Astrocyte (in vitro differentiated cells and primary cell): Measurements from ENCODE around the gene KCNQ4. TPM values are rescaled to one million over a fixed set of nuclear protein-coding genes. Genes with fewer than 3 reads are reported as not detected.

Source experiments
- DNase-seq: peaks from one replicate; pipeline ENCODE4 v3.0.0-alpha.2; 2010; ENCODE audit warnings: low read depth
- FAIRE-seq: peaks from 2 replicates; lab custom pipeline; 2011; peaks lifted over from hg19 to GRCh38; lab: Jason Lieb, UNC
- H2AFZ ChIP-seq: 2 replicates; pipeline ENCODE4 v1.6.0; 2012; ENCODE audit warnings: low read depth, low read length, inconsistent platforms
- H3K27ac ChIP-seq: 2 replicates; pipeline ENCODE4 v1.5.1; 2011; ENCODE audit warnings: low read depth, low read length, inconsistent platforms
- H3K27me3 ChIP-seq: 2 replicates; pipeline ENCODE4 v1.6.0; 2011; ENCODE audit warnings: low read length, inconsistent platforms; ENCODE audit not compliant: insufficient read depth
- H3K36me3 ChIP-seq: 2 replicates; pipeline ENCODE4 v1.5.1; 2011; ENCODE audit warnings: low read length, inconsistent platforms; ENCODE audit not compliant: insufficient read depth
- H3K4me1 ChIP-seq: 2 replicates; pipeline ENCODE4 v1.5.1; 2011; ENCODE audit warnings: low read length, inconsistent platforms; ENCODE audit not compliant: insufficient read depth
- H3K4me2 ChIP-seq: 2 replicates; pipeline ENCODE4 v1.6.0; 2012; ENCODE audit warnings: low read length, inconsistent platforms
- H3K4me3 ChIP-seq: 2 replicates; pipeline ENCODE4 v1.5.1; 2011; ENCODE audit warnings: low read depth, mild to moderate bottlenecking, low read length, inconsistent platforms; ENCODE audit not compliant: insufficient read depth
- H3K79me2 ChIP-seq: 2 replicates; pipeline ENCODE4 v1.6.0; 2012; ENCODE audit warnings: mild to moderate bottlenecking, low read length, inconsistent platforms; ENCODE audit not compliant: insufficient read depth
- H3K9ac ChIP-seq: 2 replicates; pipeline ENCODE4 v1.6.0; 2012; ENCODE audit warnings: mild to moderate bottlenecking, low read length, inconsistent platforms
- H3K9me3 ChIP-seq: 2 replicates; pipeline ENCODE4 v1.5.1; 2012; ENCODE audit warnings: low read depth, mild to moderate bottlenecking, low read length, inconsistent platforms; ENCODE audit not compliant: insufficient read depth
- H4K20me1 ChIP-seq: 2 replicates; pipeline ENCODE4 v1.6.0; 2012; ENCODE audit warnings: low read length, inconsistent platforms; ENCODE audit not compliant: insufficient read depth
- H3K27ac Mint-ChIP-seq: one replicate; pipeline ENCODE4 v1.8.0; 2021; ENCODE audit warnings: mild to moderate bottlenecking, mixed read lengths; ENCODE audit not compliant: unreplicated experiment
- H3K27me3 Mint-ChIP-seq: one replicate; pipeline ENCODE4 v1.8.0; 2021; ENCODE audit warnings: low read depth, mixed read lengths; ENCODE audit not compliant: unreplicated experiment
- H3K36me3 Mint-ChIP-seq: one replicate; pipeline ENCODE4 v1.8.0; 2021; ENCODE audit warnings: low read depth, mixed read lengths; ENCODE audit not compliant: unreplicated experiment
- H3K4me1 Mint-ChIP-seq: one replicate; pipeline ENCODE4 v1.8.0; 2021; ENCODE audit warnings: low read depth, mixed read lengths; ENCODE audit not compliant: unreplicated experiment
- H3K4me3 Mint-ChIP-seq: one replicate; pipeline ENCODE4 v1.8.0; 2021; ENCODE audit warnings: mild to moderate bottlenecking, moderate library complexity, mixed read lengths; ENCODE audit not compliant: unreplicated experiment
- H3K9me3 Mint-ChIP-seq: one replicate; pipeline ENCODE4 v1.8.0; 2021; ENCODE audit warnings: mild to moderate bottlenecking, mixed read lengths; ENCODE audit not compliant: unreplicated experiment
- CTCF ChIP-seq: IDR thresholded peaks from 2 replicates; pipeline ENCODE4 v1.5.1; 2011; ENCODE audit warnings: low read depth, mild to moderate bottlenecking, inconsistent platforms, low read length, moderate library complexity; ENCODE audit not compliant: insufficient read depth
- EZH2 ChIP-seq: IDR thresholded peaks from 2 replicates; pipeline ENCODE4 v1.6.1; 2012; ENCODE audit warnings: mild to moderate bottlenecking, low read length, inconsistent platforms; ENCODE audit not compliant: insufficient read depth
- total RNA-seq: library from RNA; stranded (reverse); gene quantifications from 2 replicates; pipeline ENCODE4 v1.2.1, GENCODE V29; 2021

Gene KCNQ4
- total RNA-seq, 1 donor from 2014 or later, result 0.89 TPM

GRCh38 chr1:40740039-40740996 is 43.3 kb upstream of the KCNQ4 start:
- Histone ChIP-seq H3K4me2 (no peak overlapping the region), H2AFZ (no peak overlapping the region), H4K20me1 (peaks cover 26% of the 10 kb centered on the region), H3K36me3 (peaks cover 23% of the 10 kb centered on the region), H3K4me1 (peaks cover 3% of the 10 kb centered on the region), H3K27me3 (no peaks in the 10 kb centered on the region), H3K9ac (no peak overlapping the region), H3K79me2 (peaks cover 45% of the 10 kb centered on the region), H3K9me3 (peaks cover 2% of the 10 kb centered on the region), H3K4me3 (no peak overlapping the region), H3K27ac (no peak overlapping the region)
- Mint-ChIP-seq H3K4me3 (no peak overlapping the region), H3K9me3 (no peaks in the 10 kb centered on the region), H3K27me3 (no peaks in the 10 kb centered on the region), H3K4me1 (peaks cover 15% of the 10 kb centered on the region), H3K27ac (no peak overlapping the region), H3K36me3 (peaks cover 28% of the 10 kb centered on the region)
- FAIRE-seq (no peak), DNase-seq (no peak)
- TF ChIP-seq EZH2, result no peak
- no peak for TF ChIP-seq CTCF

- Mint-ChIP-seq H3K9me3 (no peaks in the 10 kb centered on the region), H3K4me3 (no peak overlapping the region), H3K27me3 (no peaks in the 10 kb centered on the region), H3K27ac (no peak overlapping the region), H3K4me1 (peaks cover 18% of the 10 kb centered on the region), H3K36me3 (peaks cover 31% of the 10 kb centered on the region)
- DNase-seq, result no peak
- peaks cover 23% of the 10 kb centered on the region for H3K36me3 ChIP-seq
- H3K27me3 ChIP-seq, result no peaks in the 10 kb centered on the region
- no peak overlapping the region for H2AFZ ChIP-seq
- no peak overlapping the region for H3K4me2 ChIP-seq
- H4K20me1 ChIP-seq, result peaks cover 29% of the 10 kb centered on the region
- FAIRE-seq, result no peak
- peaks cover 3% of the 10 kb centered on the region for H3K4me1 ChIP-seq
- H3K9me3 ChIP-seq, result no peaks in the 10 kb centered on the region
- no peak overlapping the region for H3K4me3 ChIP-seq
- no peak for TF ChIP-seq EZH2
- TF ChIP-seq CTCF, result no peak
- H3K9ac ChIP-seq, result no peak overlapping the region
- H3K27ac ChIP-seq, result no peak overlapping the region
- H3K79me2 ChIP-seq, result peaks cover 44% of the 10 kb centered on the region
These were observed 42.4 kb upstream of the KCNQ4 start for GRCh38 chr1:40740997-40741736.
